ENCODE measurements around the gene RAB34. TPM values are rescaled to one million over a fixed set of nuclear protein-coding genes. Genes with fewer than 3 reads are reported as not detected.

The RAB34 gene
- total RNA-seq, 4 donors from 2014 or later: 185 to 219 (median 196) TPM

DNA sequence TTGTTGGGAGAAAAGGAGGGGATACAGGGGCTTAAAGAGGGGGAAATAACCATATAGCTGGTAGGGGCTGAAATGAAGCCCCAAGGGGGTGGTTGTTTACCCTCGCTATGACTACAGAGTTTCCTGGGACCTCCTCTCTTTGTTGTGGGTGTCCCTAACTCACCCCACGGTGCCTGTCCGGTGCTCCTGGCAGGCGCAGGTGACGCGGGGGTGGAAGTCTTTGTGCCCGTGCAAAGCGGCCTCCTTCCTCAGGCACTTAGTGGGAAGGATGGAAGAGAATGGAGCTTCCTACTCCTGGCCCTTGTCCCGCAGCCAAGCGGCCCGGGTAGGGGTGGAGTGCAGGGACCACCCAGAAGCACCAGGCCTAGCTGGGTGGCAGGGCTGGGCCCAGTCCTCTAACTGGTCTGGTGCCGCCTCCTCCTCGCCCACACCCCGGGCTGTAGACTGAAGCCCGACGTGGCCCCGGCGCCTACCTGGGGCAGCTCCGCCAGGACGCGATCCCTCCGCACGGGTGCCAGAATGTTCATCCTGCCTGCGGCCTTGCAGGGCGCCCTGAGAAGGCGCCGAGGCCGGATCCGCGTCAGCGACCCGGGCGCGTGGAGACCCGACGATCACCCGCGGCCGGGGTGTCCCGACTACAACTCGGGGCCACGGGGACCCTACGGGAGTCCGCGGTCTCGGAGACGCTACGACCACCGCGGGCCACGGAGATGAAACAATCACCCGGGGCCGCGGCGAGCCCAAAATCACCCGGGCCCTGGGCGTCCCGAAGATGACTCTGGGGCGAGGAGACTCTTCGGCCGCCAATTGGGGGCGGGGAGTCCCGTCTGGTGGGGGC lies 709 bp downstream of the RAB34 start:
- Histone ChIP-seq H3K27ac (peak overlapping the region; percentile 78 to 95 (median 93)), H3K36me3 (peaks cover 0 to 42% of the 10 kb centered on the region in 2 donors), H3K4me3 (peak overlapping the region; percentile 51 to 89), H3K4me1 (peaks cover 4 to 63% (median 36%) of the 10 kb centered on the region in 3 donors), H3K27me3 (no peaks in the 10 kb centered on the region), H3K9me3 (no peaks in the 10 kb centered on the region)
- 5% methylated on average over 5 of the region's 63 CpGs; no CpG with 5 or more reads in 1 of the 2 donors for WGBS, 2 donors (ENCODE audit: low coverage in 1 of 2)
- TF ChIP-seq, protein P1, sequence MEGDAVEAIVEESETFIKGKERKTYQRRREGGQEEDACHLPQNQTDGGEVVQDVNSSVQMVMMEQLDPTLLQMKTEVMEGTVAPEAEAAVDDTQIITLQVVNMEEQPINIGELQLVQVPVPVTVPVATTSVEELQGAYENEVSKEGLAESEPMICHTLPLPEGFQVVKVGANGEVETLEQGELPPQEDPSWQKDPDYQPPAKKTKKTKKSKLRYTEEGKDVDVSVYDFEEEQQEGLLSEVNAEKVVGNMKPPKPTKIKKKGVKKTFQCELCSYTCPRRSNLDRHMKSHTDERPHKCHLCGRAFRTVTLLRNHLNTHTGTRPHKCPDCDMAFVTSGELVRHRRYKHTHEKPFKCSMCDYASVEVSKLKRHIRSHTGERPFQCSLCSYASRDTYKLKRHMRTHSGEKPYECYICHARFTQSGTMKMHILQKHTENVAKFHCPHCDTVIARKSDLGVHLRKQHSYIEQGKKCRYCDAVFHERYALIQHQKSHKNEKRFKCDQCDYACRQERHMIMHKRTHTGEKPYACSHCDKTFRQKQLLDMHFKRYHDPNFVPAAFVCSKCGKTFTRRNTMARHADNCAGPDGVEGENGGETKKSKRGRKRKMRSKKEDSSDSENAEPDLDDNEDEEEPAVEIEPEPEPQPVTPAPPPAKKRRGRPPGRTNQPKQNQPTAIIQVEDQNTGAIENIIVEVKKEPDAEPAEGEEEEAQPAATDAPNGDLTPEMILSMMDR (IDR thresholded peaks at IDR 0.05): no peak
- TF ChIP-seq POLR2A (IDR thresholded peaks at IDR 0.05): no peak
- TF ChIP-seq POLR2AphosphoS5 (IDR thresholded peaks at IDR 0.05): peak; percentile 22
- TF ChIP-seq EP300 (IDR thresholded peaks at IDR 0.05): no peak
- ATAC-seq: no peak

DNA sequence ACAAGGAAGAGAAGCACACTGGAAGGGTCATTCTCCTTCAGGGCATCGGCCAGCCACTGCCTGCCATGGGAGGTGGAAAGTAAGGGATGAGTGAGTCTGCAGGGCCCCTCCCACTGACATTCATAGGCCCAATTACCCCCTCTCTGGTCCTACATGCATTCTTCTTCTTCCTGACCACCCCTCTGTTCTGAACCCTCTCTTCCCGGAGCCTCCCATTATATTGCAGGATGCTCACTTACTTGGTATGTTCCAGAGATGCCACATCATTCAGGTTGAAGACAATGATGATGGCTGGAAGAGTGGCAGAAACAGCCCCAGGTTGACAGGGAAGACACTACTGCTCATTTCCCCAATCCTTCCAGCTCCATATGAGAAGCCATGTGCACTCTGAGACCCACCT lies 2.5 kb downstream of the RAB34 start:
- peaks cover 0 to 33% of the 10 kb centered on the region in 2 donors for H3K36me3 ChIP-seq
- no peak for ATAC-seq
- peaks cover 0 to 60% (median 22%) of the 10 kb centered on the region in 3 donors for H3K4me1 ChIP-seq
- H3K27ac ChIP-seq: no peak overlapping the region
- WGBS, 2 donors (ENCODE audit: low coverage in 1 of 2): 63% methylated on average over 2 of the region's 2 CpGs; no CpG with 5 or more reads in 1 of the 2 donors
- no peaks in the 10 kb centered on the region for H3K9me3 ChIP-seq
- H3K27me3 ChIP-seq: no peaks in the 10 kb centered on the region
- TF ChIP-seq POLR2AphosphoS5 (IDR thresholded peaks at IDR 0.05) (no peak), POLR2A (IDR thresholded peaks at IDR 0.05) (no peak), EP300 (IDR thresholded peaks at IDR 0.05) (no peak)
- TF ChIP-seq, protein P1 (IDR thresholded peaks at IDR 0.05): no peak
- H3K4me3 ChIP-seq: no peak overlapping the region

DNA sequence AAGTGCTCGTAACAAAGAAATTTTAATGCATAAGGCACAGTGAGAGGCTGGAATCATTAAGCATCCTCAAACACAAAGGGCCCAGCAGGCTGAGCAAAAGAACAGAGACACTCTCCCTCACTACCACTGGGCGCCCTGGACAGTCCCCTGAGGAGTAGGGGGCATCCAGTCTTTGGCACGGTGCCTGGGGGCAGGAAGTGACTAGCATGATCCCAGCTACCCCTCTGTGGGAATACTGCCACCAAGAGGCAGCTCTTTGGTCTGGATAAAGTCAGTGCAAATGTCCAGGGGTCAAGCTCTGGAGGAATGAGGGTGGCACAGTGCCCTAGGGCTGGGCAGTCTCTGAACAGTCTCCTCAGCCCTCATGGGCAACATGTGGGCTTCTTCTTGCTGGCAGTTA lies 3.4 kb downstream of the RAB34 start:
- Histone ChIP-seq H3K36me3 (peaks cover 0 to 33% of the 10 kb centered on the region in 2 donors), H3K27ac (no peak overlapping the region), H3K4me3 (no peak overlapping the region), H3K9me3 (no peaks in the 10 kb centered on the region), H3K27me3 (no peaks in the 10 kb centered on the region), H3K4me1 (peaks cover 0 to 67% (median 22%) of the 10 kb centered on the region in 3 donors)
- no peak for ATAC-seq
- WGBS, 2 donors (ENCODE audit: low coverage in 1 of 2): no CpG with 5 or more reads among the region's 3 CpGs
- TF ChIP-seq, protein P1 (IDR thresholded peaks at IDR 0.05): no peak
- no peak for TF ChIP-seq POLR2A (IDR thresholded peaks at IDR 0.05)
- TF ChIP-seq EP300 (IDR thresholded peaks at IDR 0.05): no peak
- TF ChIP-seq POLR2AphosphoS5 (IDR thresholded peaks at IDR 0.05): no peak

DNA sequence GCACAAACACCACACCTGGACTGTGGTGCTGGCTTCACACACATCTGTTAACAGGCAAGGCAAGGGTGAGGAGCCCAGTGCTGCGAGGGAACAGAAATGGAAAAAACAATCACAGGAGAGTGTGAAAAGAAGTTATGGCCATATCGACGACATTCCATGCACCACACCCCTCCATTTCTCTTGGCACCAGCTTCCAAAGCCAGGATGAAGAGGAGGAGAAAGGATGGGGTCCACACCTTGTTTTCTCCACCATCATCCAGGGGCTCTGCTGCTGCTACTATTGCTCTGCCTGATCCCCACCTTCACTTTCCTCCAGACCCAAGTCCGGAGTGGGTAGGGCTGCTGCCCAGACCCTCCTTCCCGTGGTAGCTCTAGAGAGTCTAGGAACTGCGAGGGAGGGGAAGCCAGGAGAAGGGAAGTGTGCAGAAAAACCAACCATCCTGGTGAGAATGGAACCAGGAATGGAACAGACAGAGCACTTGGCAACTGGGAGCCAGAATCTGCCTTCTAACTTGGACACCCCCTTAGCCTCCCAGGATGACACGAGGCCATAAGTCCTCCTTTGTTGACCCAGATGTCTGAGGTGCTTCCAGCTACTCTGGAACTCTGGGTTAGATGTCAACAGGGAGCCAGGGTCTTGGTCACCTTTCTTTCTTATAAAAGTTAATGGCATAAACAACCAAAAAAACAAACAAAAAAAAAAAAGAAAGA lies 4.8 kb downstream of the RAB34 start:
- TF ChIP-seq POLR2AphosphoS5 (IDR thresholded peaks at IDR 0.05): no peak
- no peak for TF ChIP-seq EP300 (IDR thresholded peaks at IDR 0.05)
- no peak for TF ChIP-seq POLR2A (IDR thresholded peaks at IDR 0.05)
- TF ChIP-seq, protein P1 (IDR thresholded peaks at IDR 0.05): no peak
- Histone ChIP-seq H3K27ac (peak overlapping the region in 2 of 4 donors; percentile 97), H3K36me3 (peaks cover 0 to 33% of the 10 kb centered on the region in 2 donors), H3K4me1 (peaks cover 0 to 53% (median 13%) of the 10 kb centered on the region in 3 donors), H3K27me3 (no peaks in the 10 kb centered on the region), H3K4me3 (no peak overlapping the region), H3K9me3 (no peaks in the 10 kb centered on the region)
- ATAC-seq: no peak
- 59 to 100% methylated on average over 3 of the region's 7 CpGs for WGBS, 2 donors (ENCODE audit: low coverage in 1 of 2)

Measured in gastroesophageal sphincter (tissue), 4 donors.